Fibroblast of skin of right quadriceps (primary cell): ENCODE data around the gene ARMH4.
A peak's percentile ranks its signal among the peaks of the same experiment; 100 is the strongest.

Experiments
- DNase-seq: peaks from one replicate; pipeline ENCODE4 v3.0.0-alpha.2; 2013

ARMH4 gene

GRCh38 chr14:58152014-58152857, at the start of gene ARMH4:
Gene ARMH4, minus strand, starts transcription at chr14:58152213. Its CDS starts 12,855 bp downstream, at chr14:58139358.
- peak; percentile 85 for DNase-seq

- peak; percentile 1 for DNase-seq
Measured at GRCh38 chr14:58200846-58201245, 48.8 kb upstream of the ARMH4 start.

GRCh38 chr14:58200480-58200841, 48.4 kb upstream of the ARMH4 start:
- no peak for DNase-seq

- DNase-seq, result peak; percentile 73
Measured at GRCh38 chr14:58199726-58200479, 47.9 kb upstream of the ARMH4 start, which contains the start of gene ACTR10. Gene ACTR10, plus strand, starts transcription at chr14:58200149. Its CDS starts 69 bp downstream, at chr14:58200218.

GRCh38 chr14:58198086-58198485, 46.1 kb upstream of the ARMH4 start:
- no peak for DNase-seq

- DNase-seq, result no peak
Measured at GRCh38 chr14:58196198-58196597, 44.2 kb upstream of the ARMH4 start.

GRCh38 chr14:58193542-58193941, 41.5 kb upstream of the ARMH4 start:
- DNase-seq, result no peak

GRCh38 chr14:58191763-58192601, 40.0 kb upstream of the ARMH4 start:
- no peak for DNase-seq

GRCh38 chr14:58189176-58189575, 37.2 kb upstream of the ARMH4 start:
- no peak for DNase-seq

GRCh38 chr14:58177125-58177524, 25.1 kb upstream of the ARMH4 start:
- no peak for DNase-seq

- peak; percentile 79 for DNase-seq
Measured at GRCh38 chr14:58171090-58171489, 19.1 kb upstream of the ARMH4 start.

GRCh38 chr14:58167891-58168290, 15.9 kb upstream of the ARMH4 start:
- no peak for DNase-seq

- DNase-seq, result no peak
Measured at GRCh38 chr14:58167057-58167456, 15.0 kb upstream of the ARMH4 start.

GRCh38 chr14:58166005-58166983, 14.3 kb upstream of the ARMH4 start:
- DNase-seq, result peak; percentile 85

GRCh38 chr14:58160561-58160960, 8.5 kb upstream of the ARMH4 start:
- no peak for DNase-seq

GRCh38 chr14:58151133-58152013, 640 bp downstream of the ARMH4 start:
- DNase-seq, result peak; percentile 34

GRCh38 chr14:58150243-58150805, 1.7 kb downstream of the ARMH4 start:
- no peak for DNase-seq

- DNase-seq, result no peak
Measured at GRCh38 chr14:58149196-58149595, 2.8 kb downstream of the ARMH4 start.

GRCh38 chr14:58146399-58146798, 5.6 kb downstream of the ARMH4 start:
- no peak for DNase-seq

- no peak for DNase-seq
Measured at GRCh38 chr14:58145936-58146335, 6.1 kb downstream of the ARMH4 start.
